GM21367 (cell line): ENCODE results near the gene CLEC2D.
"Not testable (repeated sequence)": the region's sequence is repeated elsewhere in the genome, so short reads cannot be mapped to it uniquely, and the experiment has no call there.

Experiments used
- ATAC-seq: cut with Tn5 transposase; IDR thresholded peaks from one replicate; pipeline ENCODE4 v1.9.1; 2021; ENCODE audit not compliant: unreplicated experiment

Gene CLEC2D

DNA sequence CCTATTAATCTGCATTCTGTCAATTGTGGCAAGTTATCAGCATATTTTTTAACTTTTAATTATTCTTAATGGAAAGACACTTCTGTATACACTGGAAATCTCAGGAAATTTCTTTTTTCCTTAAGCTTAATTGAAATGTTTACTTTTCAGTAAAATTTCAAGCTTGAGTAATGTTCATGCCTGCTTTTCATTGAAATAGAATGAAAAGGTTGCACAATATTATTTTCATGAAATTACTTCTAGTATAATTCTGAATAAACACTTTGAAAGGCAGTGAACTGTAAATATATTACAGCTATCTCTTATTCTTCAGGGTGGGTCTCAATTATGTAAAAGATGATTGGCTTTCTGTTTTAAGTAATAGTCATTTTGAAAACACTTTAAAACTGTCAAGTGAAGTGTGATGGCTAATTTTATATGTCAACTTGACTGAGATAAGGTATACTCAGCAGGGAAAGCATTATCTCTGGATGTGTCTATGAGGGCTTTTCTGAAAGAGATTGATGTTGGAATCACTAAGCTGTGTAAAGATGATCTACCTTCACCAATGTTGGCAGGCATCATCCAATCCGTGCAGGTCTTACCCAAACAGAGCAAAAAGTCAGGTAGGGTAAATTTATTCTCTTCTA is 29.9 kb downstream of the CLEC2D start:
- no peak for ATAC-seq

DNA sequence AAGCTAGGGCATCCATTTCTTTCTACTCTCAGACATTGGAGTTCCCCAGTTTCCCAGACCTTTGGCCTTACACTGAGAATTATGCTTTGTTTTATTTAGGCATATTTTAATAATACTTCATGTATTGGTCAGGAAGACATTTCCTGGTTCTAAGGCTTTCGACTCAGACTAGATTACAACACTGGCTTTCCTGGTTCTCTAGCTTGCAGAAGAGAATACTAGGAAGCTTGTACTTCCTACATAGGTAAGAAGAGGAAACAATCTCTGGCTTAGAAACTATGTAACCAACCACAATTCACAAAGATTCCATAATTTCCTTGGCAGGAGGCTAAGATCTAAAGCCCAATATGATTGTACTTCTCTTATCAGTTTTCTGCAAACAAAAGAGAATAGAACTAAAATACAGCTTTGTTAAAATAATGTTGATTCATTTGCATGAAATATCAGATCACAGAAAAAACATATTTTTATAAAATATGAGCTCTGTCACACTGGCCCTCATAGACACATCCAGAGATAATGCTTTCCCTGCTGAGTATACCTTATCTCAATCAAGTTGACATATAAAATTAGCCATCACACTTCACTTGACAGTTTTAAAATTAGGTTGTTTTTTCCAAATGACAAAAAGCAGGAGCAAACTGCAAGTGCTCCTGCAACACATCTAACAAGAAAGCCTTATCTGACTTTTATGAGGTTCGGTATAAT is 30.5 kb downstream of the CLEC2D start:
- ATAC-seq, result no peak

GRCh38 chr12:9700606-9700956 is 31.1 kb downstream of the CLEC2D start:
- no peak for ATAC-seq

- ATAC-seq, result no peak
Observed at GRCh38 chr12:9701380-9702154, 32.1 kb downstream of the CLEC2D start.

DNA sequence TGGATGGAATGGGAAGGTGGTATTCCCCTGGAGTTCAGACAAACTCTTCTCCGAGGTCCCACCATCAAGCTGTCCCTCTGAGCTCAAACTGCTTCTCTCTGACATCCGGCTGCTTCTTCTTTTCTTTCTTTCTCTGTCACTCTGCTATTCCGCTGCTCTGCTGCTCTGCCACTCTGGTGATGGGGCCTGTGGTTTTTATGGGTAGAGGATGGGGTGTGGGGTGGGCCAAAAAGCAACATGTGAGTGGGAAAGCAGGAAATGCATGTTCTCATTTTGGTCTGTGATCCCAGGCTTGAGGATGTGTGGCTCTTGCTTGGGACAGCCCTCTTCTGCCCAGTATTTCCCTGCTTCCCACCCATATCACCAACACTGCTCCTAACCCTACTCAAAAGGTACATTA is 32.7 kb downstream of the CLEC2D start:
- no peak for ATAC-seq

DNA sequence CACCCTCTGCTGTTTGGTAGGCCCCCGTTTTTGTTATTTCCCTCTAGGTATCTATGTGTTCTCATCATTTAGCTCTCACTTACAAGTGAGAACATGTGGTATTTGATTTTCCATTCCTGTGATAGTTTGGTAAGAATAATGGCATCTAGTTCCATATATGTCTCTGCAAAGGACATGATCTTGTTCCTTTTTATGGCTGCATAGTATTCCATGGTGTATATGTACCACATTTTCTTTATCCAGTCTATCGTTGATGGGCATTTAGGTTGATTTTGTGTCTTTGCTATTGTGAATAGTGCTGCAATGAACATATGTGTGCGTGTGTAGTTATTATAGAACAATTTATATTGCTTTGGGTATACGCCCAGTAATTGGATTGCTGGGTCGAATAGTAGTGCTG is 35.0 kb downstream of the CLEC2D start:
- ATAC-seq, result not testable (repeated sequence)

GRCh38 chr12:9706086-9706685 is 36.7 kb downstream of the CLEC2D start:
- no peak for ATAC-seq

DNA sequence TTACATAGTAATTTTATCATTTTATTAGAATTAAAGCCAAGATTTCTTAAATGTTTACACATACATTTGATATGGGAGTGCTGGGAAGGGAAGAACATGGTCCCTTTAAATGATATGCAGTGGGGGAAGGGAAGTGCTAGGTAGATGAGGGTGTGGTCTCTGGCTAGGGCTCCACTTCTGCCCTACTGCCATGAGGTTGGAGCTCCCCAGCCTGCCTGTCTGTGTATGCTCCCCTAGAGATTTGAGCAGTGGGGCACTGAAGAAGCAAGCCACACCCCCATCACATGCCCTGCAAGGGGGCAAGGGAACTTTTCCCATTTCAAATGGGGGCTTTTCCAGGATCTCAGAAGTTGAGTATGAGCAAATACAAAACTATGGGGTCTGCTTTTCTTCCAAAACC is 37.8 kb downstream of the CLEC2D start:
- no peak for ATAC-seq

- ATAC-seq, result no peak
Observed at GRCh38 chr12:9707864-9708808, 38.6 kb downstream of the CLEC2D start.

- ATAC-seq, result no peak
Observed at GRCh38 chr12:9708853-9709252, 39.3 kb downstream of the CLEC2D start.

DNA sequence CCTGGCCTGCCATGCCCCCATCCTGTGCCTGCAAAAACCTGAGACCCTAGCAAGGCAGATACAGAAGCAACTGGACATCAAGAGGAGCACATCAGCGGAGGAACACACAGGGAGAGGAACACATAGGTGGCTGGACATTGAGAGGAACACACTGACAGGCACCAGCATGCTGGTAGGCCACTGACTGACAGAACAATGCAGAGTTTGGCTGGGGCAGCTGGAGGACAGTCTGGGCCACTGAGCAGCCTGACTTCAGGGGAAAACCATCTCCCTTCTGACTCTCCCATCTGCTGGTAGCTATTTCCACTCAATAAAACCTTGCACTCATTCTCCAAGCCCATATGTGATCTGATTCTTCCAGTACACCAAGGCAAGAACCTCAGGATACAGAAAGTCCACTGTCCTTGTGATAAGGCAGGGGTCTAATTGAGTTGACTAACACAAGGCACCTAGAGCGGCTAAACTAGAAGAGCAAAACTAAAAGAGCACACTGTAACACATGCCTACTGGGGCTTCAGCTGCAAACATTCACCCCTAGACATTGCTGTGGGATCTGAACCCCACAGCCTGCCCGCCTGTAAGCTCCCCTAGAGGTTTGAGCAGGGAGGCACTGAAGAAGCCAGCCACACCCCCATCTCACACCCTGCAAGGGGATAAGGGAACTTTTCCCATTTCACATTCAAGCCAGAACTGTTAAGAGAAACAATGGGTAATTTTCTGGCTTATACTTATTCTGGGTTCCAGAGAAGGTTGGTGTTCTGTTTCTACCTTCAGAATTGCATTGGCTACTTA is 41.3 kb downstream of the CLEC2D start:
- no peak for ATAC-seq

- ATAC-seq, result no peak
Observed at GRCh38 chr12:9711664-9712063, 42.2 kb downstream of the CLEC2D start.

DNA sequence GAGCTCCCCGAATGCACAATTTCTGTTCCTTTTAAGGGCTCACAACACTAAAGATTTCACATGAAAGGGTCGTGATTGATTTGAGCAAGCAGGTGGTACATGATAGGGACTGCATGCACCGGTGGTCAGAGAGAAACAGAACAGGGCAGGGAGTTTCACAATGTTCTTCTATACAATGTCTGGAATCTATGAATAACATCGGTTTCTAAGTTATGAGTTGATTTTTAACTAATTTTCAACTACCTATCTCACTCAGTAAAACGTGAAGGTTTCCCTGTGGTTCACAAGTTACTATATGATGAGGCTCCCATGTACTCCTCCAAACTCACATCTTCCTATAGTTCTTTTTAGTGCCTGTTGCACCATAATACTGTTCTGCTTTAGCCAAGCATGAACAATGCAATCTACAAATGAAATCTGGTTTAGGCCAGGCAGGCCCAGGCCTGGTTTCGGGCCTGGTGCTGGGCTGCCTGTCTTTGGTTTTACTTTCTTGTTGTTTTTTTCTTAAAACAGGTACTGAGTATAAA is 43.6 kb downstream of the CLEC2D start:
- ATAC-seq, result peak; percentile 52

DNA sequence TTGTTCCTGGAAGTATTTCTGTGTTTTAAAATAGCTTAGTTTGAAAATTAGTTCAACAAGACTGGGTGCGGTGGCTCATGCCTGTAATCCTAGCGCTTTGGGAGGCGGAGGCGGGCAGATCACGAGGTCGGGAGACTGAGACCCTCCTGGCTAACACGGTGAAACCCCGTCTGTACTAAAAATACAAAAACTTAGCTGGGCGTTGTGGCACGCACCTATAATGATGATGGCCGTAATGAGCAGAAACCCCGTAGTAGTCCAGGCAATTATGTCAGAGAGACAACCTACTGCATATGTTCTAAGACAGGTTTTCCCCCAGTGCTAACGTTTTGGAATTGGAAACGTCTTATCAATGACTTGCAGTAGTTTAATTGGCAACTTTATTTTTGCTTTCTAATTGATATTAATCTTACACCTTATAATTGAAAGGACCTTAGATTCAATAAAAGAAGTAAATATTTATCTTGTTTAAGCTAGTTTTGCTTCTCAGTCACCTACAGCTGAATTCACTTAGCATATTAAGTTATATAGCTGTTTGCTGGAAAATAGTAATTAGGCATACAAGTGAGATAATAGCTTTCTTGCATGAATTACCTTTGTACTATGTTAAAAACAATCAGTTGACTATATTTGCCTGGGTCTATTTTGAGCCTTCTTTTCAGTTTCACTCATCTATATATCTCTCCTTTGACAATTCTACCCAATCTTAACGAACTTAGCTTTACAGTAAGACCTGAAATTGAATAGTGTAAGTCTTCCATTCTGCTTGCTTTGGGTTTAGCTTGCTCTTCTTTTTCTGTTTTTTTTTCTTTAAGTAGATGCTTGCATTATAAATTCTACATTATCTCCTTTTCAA is 47.8 kb downstream of the CLEC2D start:
- no peak for ATAC-seq

GRCh38 chr12:9718968-9719367 is 49.5 kb downstream of the CLEC2D start:
- no peak for ATAC-seq

- no peak for ATAC-seq
Observed at GRCh38 chr12:9719790-9720189, 50.3 kb downstream of the CLEC2D start.

- no peak for ATAC-seq
Observed at GRCh38 chr12:9721394-9722092, 52.0 kb downstream of the CLEC2D start.

- ATAC-seq, result no peak
Observed at GRCh38 chr12:9724023-9724422, 54.5 kb downstream of the CLEC2D start.
